Lower lobe of right lung (tissue), 2 donors: ENCODE results near the gene CYP2A6. TPM values are rescaled to one million over a fixed set of nuclear protein-coding genes. Genes with fewer than 3 reads are reported as not detected.
"Not testable (repeated sequence)": the region's sequence is repeated elsewhere in the genome, so short reads cannot be mapped to it uniquely, and the experiment has no call there.

Experiments used
- ATAC-seq, 2 donors: fragments of 200-7000 bp; cut with Tn5 transposase; one replicate each; pipeline ENCODE4 v1.9.1; 2020 to 2022; ENCODE audit warnings: mild to moderate bottlenecking in 2 of 2, moderate library complexity in 2 of 2
- DNase-seq: peaks from one replicate; pipeline ENCODE4 v3.0.0-alpha.2; 2020
- H3K27ac ChIP-seq: fragments of 200-600 bp; one replicate; pipeline ENCODE4 v1.8.0; 2022
- H3K27me3 ChIP-seq: fragments of 200-600 bp; one replicate; pipeline ENCODE4 v1.8.0; 2022; ENCODE audit warnings: low read depth
- H3K36me3 ChIP-seq: fragments of 200-600 bp; one replicate; pipeline ENCODE4 v1.8.0; 2022; ENCODE audit warnings: mild to moderate bottlenecking
- H3K4me1 ChIP-seq: fragments of 200-600 bp; one replicate; pipeline ENCODE4 v1.8.0; 2022
- H3K4me3 ChIP-seq: fragments of 200-600 bp; one replicate; pipeline ENCODE4 v1.8.0; 2022; ENCODE audit warnings: mild to moderate bottlenecking
- H3K9me3 ChIP-seq: fragments of 200-600 bp; one replicate; pipeline ENCODE4 v1.8.0; 2022
- intact Hi-C: fragments of 100-400 bp; cut with DNase I; formaldehyde crosslinking; loops from one replicate; pipeline ENCODE4 v1.11.0; 2022
- long read RNA-seq: library from polyadenylated mRNA; unstranded; transcript quantifications from one replicate; pipeline ENCODE4 v2.0.0, GENCODE V29; 2021
- total RNA-seq: library from RNA; stranded (reverse); fragmentation: NEBNext Ultra II Directional; extraction: Animal tissue kit (Norgen Biotek cat#: 25700); gene quantifications from one replicate; pipeline ENCODE4 v1.2.1, GENCODE V29; 2021
- TF ChIP-seq, protein P1 (sequence below): fragments of 200-600 bp; IDR thresholded peaks from one replicate; pipeline ENCODE4 v1.8.0; 2022; ENCODE audit warnings: antibody characterized with exemption, mild to moderate bottlenecking
- donor health status: DM: no; HTN: yes; CAD: no; lungs with severe emphysema.

Gene CYP2A6, protein sequence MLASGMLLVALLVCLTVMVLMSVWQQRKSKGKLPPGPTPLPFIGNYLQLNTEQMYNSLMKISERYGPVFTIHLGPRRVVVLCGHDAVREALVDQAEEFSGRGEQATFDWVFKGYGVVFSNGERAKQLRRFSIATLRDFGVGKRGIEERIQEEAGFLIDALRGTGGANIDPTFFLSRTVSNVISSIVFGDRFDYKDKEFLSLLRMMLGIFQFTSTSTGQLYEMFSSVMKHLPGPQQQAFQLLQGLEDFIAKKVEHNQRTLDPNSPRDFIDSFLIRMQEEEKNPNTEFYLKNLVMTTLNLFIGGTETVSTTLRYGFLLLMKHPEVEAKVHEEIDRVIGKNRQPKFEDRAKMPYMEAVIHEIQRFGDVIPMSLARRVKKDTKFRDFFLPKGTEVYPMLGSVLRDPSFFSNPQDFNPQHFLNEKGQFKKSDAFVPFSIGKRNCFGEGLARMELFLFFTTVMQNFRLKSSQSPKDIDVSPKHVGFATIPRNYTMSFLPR
- total RNA-seq = 2.0 TPM
- long read RNA-seq, partial matches to known transcripts = 0 of 2 reads
- long read RNA-seq, other reads (novel, unspliced or antisense) = 0 of 2 reads

DNA sequence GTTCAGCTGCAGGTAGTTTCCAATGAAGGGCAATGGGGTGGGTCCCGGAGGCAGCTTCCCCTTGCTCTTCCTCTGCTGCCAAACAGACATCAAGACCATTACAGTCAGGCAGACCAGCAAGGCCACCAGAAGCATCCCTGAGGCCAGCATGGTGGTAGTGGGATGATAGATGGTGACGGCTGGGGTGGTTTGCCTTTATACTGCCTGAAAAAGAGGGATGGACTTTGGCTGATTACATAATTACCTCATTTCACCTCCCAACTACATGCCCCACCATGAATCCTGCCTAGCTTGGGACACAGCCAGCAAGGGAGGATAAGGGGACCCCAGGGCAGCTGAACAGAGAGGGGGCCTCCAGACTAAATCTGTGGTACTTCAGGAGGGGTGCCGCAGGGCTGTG is at the start of gene CYP2A6:
TSS of gene CYP2A6 (minus strand) at position 171 of the 400 bp plus-strand sequence. CDS start at position 150, 21 bp downstream.
- H3K9me3 ChIP-seq, H3K36me3 ChIP-seq, H3K4me3 ChIP-seq, DNase-seq, ATAC-seq, intact Hi-C loops, H3K27me3 ChIP-seq, H3K4me1 ChIP-seq, H3K27ac ChIP-seq: not testable (repeated sequence)

DNA sequence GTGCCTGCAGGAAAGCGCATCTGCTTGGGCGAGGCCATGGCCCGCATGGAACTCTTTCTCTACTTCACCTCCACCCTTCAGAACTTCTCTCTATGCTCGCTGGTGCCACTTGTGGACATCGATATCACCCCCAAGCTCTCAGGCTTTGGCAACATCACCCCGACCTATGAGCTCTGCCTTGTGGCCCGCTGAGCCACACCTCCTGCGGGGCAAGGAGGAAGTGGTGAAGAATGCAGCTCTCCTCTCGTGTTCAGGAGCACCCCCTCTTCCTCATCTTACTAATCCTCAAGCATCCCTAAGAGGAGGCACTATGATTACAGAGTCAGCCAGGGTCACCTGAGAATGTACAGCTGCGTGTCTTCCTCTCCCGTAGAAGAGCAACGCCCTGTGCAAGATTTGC is 49.7 kb upstream of the CYP2A6 start:
- H3K4me1 ChIP-seq, DNase-seq, H3K36me3 ChIP-seq, H3K4me3 ChIP-seq, intact Hi-C loops, H3K27me3 ChIP-seq, H3K9me3 ChIP-seq, H3K27ac ChIP-seq: not testable (repeated sequence)
- ATAC-seq = peak in 1 of 2 donors; percentile 69

DNA sequence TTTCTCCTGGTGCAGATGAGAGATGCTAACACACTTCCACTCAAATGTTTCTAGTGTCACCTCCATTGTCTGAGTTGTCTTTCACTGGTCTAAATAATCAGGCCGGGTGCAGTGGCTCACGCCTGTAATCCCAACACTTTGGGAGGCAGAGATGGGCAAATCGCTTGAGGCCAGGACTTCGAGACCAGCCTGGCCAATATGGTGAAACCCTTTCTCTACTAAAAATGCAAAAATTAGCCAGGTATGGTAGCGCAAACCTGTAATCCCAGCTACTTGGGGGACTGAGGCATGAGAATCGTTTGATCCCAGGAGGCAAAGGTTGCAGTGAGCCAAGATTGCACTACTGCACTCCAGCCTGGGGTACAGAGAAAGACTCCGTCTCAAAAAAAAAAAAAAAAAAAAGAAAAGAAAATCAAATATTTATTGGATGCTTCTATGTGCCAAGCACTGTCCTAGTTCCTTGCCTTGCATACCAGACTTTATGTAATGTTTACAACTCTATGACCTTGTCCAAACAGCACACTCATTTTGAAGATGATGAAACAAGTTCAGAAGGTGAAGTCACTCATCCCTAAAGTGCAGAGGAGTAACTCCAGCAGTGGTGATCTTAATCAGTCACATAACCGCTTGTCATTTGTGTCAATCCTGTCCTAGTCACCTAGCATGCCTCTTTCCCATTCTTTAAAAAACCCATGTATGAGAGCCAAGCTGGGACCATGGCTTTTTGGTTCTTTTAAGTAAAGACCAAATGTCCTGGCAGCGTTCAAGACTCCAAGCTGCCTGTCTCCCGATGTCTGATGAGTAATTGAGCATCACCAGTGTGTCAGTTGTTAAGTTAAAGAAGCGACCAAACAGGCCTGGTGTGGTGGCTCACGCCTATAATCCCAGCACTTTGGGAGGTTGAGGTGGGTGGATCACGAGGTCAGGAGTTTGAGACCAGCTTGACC is 46.9 kb upstream of the CYP2A6 start:
- H3K27ac ChIP-seq, H3K27me3 ChIP-seq, DNase-seq, H3K9me3 ChIP-seq, H3K36me3 ChIP-seq, intact Hi-C loops, H3K4me1 ChIP-seq, H3K4me3 ChIP-seq: not testable (repeated sequence)
- ATAC-seq = peak; percentile 50 to 87

DNA sequence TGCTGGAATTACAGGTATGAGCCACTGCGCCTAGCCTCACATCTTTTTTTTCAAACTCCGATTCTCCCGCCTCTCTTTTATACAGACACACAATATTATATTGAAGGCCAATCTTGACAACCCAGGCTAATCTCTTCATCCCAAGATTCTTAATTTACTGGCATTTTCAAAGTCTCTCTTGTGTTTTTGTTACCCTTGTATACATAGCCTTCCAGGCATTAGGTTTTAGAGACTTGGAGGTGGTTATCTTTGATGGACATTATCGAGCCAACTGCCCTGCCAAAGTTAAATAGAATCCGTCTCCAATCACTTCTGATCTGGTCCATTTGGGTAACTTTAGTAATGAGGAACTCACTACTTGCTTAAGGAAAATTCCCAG is 46.2 kb upstream of the CYP2A6 start:
- Histone ChIP-seq H3K9me3 (no peaks in the 10 kb centered on the region), H3K36me3 (no peaks in the 10 kb centered on the region), H3K4me1 (no peaks in the 10 kb centered on the region), H3K27me3 (no peaks in the 10 kb centered on the region), H3K4me3 (no peak overlapping the region), H3K27ac (no peak overlapping the region)
- intact Hi-C loops = no loop called here
- TF ChIP-seq, protein P1, sequence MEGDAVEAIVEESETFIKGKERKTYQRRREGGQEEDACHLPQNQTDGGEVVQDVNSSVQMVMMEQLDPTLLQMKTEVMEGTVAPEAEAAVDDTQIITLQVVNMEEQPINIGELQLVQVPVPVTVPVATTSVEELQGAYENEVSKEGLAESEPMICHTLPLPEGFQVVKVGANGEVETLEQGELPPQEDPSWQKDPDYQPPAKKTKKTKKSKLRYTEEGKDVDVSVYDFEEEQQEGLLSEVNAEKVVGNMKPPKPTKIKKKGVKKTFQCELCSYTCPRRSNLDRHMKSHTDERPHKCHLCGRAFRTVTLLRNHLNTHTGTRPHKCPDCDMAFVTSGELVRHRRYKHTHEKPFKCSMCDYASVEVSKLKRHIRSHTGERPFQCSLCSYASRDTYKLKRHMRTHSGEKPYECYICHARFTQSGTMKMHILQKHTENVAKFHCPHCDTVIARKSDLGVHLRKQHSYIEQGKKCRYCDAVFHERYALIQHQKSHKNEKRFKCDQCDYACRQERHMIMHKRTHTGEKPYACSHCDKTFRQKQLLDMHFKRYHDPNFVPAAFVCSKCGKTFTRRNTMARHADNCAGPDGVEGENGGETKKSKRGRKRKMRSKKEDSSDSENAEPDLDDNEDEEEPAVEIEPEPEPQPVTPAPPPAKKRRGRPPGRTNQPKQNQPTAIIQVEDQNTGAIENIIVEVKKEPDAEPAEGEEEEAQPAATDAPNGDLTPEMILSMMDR = no peak
- DNase-seq (no peak), ATAC-seq (no peak)

DNA sequence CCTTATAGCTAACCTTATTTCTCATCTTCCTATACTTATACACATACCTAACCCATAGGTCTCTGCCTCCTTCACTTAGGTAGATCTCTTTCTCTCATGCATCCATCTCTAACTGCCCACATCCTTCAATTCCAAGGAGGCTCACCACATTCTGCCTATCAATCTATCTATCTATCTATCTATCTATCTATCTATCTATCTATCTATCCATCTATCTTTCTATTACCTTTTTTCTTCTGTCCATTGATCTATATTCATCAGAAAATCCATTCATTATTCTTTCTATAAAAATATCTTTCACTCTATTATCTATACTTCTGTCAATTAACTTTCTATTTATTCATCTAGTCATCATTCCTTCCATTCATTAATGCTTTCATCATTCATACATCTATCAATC is 42.9 kb upstream of the CYP2A6 start:
- H3K4me1 ChIP-seq = no peaks in the 10 kb centered on the region
- no peaks in the 10 kb centered on the region for H3K27me3 ChIP-seq
- H3K9me3 ChIP-seq = no peaks in the 10 kb centered on the region
- H3K27ac ChIP-seq = no peak overlapping the region
- ATAC-seq (no peak), DNase-seq (no peak)
- no peaks in the 10 kb centered on the region for H3K36me3 ChIP-seq
- intact Hi-C loops = no loop called here
- no peak overlapping the region for H3K4me3 ChIP-seq
- TF ChIP-seq, protein P1 = no peak

DNA sequence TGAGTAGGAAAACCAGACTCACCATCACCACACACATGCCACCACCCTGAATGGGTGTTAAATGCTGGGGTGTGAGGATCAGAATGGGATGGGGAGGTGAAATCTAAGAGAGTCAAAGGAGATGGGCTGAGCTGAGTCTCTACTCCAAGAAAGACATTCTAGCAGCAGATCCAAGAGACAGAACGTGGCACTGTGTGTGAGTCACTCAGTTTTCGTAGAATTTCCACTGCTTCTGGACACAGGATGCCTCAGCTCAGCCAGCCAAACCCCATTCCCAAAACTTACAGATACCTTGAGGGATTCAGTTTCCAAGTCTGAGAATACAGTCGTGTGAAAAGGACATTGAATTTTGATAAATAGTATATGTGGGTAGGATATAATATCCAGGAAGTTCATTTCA is 39.1 kb upstream of the CYP2A6 start:
- H3K4me1 ChIP-seq = no peaks in the 10 kb centered on the region
- no peak overlapping the region for H3K4me3 ChIP-seq
- no peaks in the 10 kb centered on the region for H3K9me3 ChIP-seq
- ATAC-seq (no peak), DNase-seq (no peak)
- H3K36me3 ChIP-seq = no peaks in the 10 kb centered on the region
- intact Hi-C loops = no loop called here
- H3K27ac ChIP-seq = no peak overlapping the region
- H3K27me3 ChIP-seq = no peaks in the 10 kb centered on the region
- TF ChIP-seq, protein P1 = no peak
